Upper lobe of right lung (tissue), 1 donor: Measurements from ENCODE around the gene JAZF1. TPM values are rescaled to one million over a fixed set of nuclear protein-coding genes. Genes with fewer than 3 reads are reported as not detected.
A peak's percentile ranks its signal among the peaks of the same experiment; 100 is the strongest.

Source experiments
- ATAC-seq: fragments of 200-7000 bp; cut with Tn5 transposase; one replicate; pipeline ENCODE4 v1.9.1; 2020; ENCODE audit warnings: mild to moderate bottlenecking, moderate library complexity
- DNase-seq: peaks from one replicate; pipeline ENCODE4 v3.0.0-alpha.2; 2020
- H3K27ac ChIP-seq: fragments of 200-600 bp; one replicate; pipeline ENCODE4 v1.8.0; 2022
- H3K27me3 ChIP-seq: fragments of 200-600 bp; one replicate; pipeline ENCODE4 v1.8.0; 2022; ENCODE audit warnings: mild to moderate bottlenecking
- H3K36me3 ChIP-seq: fragments of 200-600 bp; one replicate; pipeline ENCODE4 v1.8.0; 2022
- H3K4me1 ChIP-seq: fragments of 200-600 bp; one replicate; pipeline ENCODE4 v1.8.0; 2022
- H3K4me3 ChIP-seq: fragments of 200-600 bp; one replicate; pipeline ENCODE4 v1.8.0; 2022; ENCODE audit warnings: mild to moderate bottlenecking
- H3K9me3 ChIP-seq: fragments of 200-600 bp; one replicate; pipeline ENCODE4 v1.8.0; 2022
- CTCF ChIP-seq: fragments of 200-600 bp; IDR thresholded peaks from one replicate; pipeline ENCODE4 v1.8.0; 2022; ENCODE audit warnings: antibody characterized with exemption
- intact Hi-C: fragments of 100-400 bp; cut with DNase I; formaldehyde crosslinking; loops from one replicate; pipeline ENCODE4 v1.11.0; 2022
- total RNA-seq: library from RNA; stranded (reverse); fragmentation: NEBNext Ultra II Directional; extraction: Animal tissue kit (Norgen Biotek cat#: 25700); gene quantifications from one replicate; pipeline ENCODE4 v1.2.1, GENCODE V29; 2021
- donor health status: DM: no; HTN: yes; CAD: no; lungs with severe emphysema.

JAZF1 gene
- total RNA-seq, 1 donor from 2014 or later, result 20.6 TPM

GRCh38 chr7:27965650-27966049 lies 214.9 kb downstream of the JAZF1 start:
- DNase-seq (no peak), ATAC-seq (no peak)
- no peak overlapping the region for H3K27ac ChIP-seq
- no peaks in the 10 kb centered on the region for H3K4me1 ChIP-seq
- intact Hi-C loops, result no loop called here
- H3K36me3 ChIP-seq, result no peaks in the 10 kb centered on the region
- H3K9me3 ChIP-seq, result no peaks in the 10 kb centered on the region
- TF ChIP-seq CTCF, result no peak
- no peak overlapping the region for H3K4me3 ChIP-seq
- no peaks in the 10 kb centered on the region for H3K27me3 ChIP-seq

DNA sequence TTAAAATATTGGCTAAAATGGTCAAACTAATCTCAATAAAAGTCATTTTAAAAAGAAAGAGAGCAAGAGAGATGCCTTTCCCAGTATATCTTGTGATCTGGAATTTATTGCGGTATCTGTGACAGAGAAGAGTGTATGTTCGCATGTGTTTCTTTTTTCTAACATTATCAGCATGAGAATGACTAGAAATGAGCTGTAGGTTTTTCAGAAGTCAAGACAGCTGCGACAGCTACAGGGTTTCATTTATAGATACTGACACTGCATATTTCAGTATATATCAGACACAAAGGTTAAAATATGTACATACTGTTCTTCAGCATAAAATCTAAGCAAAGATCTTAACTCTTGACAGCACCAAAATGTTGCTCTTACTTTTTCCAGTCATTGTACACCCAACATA lies 215.8 kb downstream of the JAZF1 start:
- no peaks in the 10 kb centered on the region for H3K9me3 ChIP-seq
- no peaks in the 10 kb centered on the region for H3K36me3 ChIP-seq
- DNase-seq (no peak), ATAC-seq (no peak)
- TF ChIP-seq CTCF, result no peak
- intact Hi-C loops, result no loop called here
- no peaks in the 10 kb centered on the region for H3K4me1 ChIP-seq
- no peaks in the 10 kb centered on the region for H3K27me3 ChIP-seq
- H3K4me3 ChIP-seq, result no peak overlapping the region
- H3K27ac ChIP-seq, result no peak overlapping the region

- H3K27ac ChIP-seq, result no peak overlapping the region
- H3K36me3 ChIP-seq, result no peaks in the 10 kb centered on the region
- H3K27me3 ChIP-seq, result no peaks in the 10 kb centered on the region
- ATAC-seq (no peak), DNase-seq (no peak)
- H3K4me1 ChIP-seq, result no peaks in the 10 kb centered on the region
- H3K9me3 ChIP-seq, result no peaks in the 10 kb centered on the region
- TF ChIP-seq CTCF, result no peak
- no peak overlapping the region for H3K4me3 ChIP-seq
- intact Hi-C loops, result no loop called here
Measured at GRCh38 chr7:27963056-27963455, 217.5 kb downstream of the JAZF1 start.

- H3K27me3 ChIP-seq, result no peaks in the 10 kb centered on the region
- no peak overlapping the region for H3K4me3 ChIP-seq
- H3K27ac ChIP-seq, result no peak overlapping the region
- H3K36me3 ChIP-seq, result no peaks in the 10 kb centered on the region
- TF ChIP-seq CTCF, result no peak
- DNase-seq (no peak), ATAC-seq (no peak)
- intact Hi-C loops, result no loop called here
- H3K9me3 ChIP-seq, result no peaks in the 10 kb centered on the region
- no peaks in the 10 kb centered on the region for H3K4me1 ChIP-seq
Measured at GRCh38 chr7:27962273-27962672, 218.3 kb downstream of the JAZF1 start.

- no peak for TF ChIP-seq CTCF
- DNase-seq (no peak), ATAC-seq (peak; percentile 52)
- H3K36me3 ChIP-seq, result no peaks in the 10 kb centered on the region
- no peaks in the 10 kb centered on the region for H3K27me3 ChIP-seq
- H3K27ac ChIP-seq, result no peak overlapping the region
- no peaks in the 10 kb centered on the region for H3K4me1 ChIP-seq
- no peak overlapping the region for H3K4me3 ChIP-seq
- intact Hi-C loops, result no loop called here
- no peaks in the 10 kb centered on the region for H3K9me3 ChIP-seq
Measured at GRCh38 chr7:27961255-27961654, 219.3 kb downstream of the JAZF1 start.

DNA sequence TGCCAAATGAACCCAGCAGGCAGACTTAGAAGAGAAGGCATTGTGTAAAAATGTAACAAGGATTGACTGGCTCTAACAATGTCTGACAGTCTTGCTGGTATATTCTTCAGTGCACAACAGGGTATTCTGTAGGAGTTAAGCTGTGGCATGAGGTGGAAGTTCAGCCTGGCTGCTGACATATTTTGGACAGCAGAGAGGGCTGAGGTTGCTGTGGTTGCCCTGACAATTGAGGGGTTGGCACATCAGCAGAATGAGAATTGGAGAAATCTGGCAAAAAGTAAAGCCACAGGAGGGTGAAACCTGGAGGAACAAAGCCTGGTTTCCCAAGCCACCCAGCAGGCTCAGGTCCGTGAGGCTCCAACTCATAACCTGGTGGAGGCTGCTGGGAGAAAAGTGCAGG lies 220.2 kb downstream of the JAZF1 start:
- Histone ChIP-seq H3K4me1 (no peaks in the 10 kb centered on the region), H3K36me3 (no peaks in the 10 kb centered on the region), H3K9me3 (no peaks in the 10 kb centered on the region), H3K4me3 (no peak overlapping the region), H3K27me3 (no peaks in the 10 kb centered on the region), H3K27ac (no peak overlapping the region)
- intact Hi-C loops, result no loop called here
- ATAC-seq, result no peak
- no peak for DNase-seq
- TF ChIP-seq CTCF, result no peak
